Left ventricle myocardium inferior (tissue), 1 donor: ENCODE measurements around the gene C3orf70. TPM values are rescaled to one million over a fixed set of nuclear protein-coding genes. Genes with fewer than 3 reads are reported as not detected.

ENCODE experiments used
- DNase-seq: peaks from one replicate; pipeline ENCODE4 v3.0.0-alpha.2; 2020
- H3K27ac ChIP-seq: fragments of 200-600 bp; replicated peaks from 2 replicates; pipeline ENCODE4 v1.8.0; 2021
- H3K27me3 ChIP-seq: fragments of 200-600 bp; 2 replicates; pipeline ENCODE4 v1.8.0; 2021; ENCODE audit warnings: low read depth
- H3K36me3 ChIP-seq: fragments of 200-600 bp; 2 replicates; pipeline ENCODE4 v1.8.0; 2021
- H3K4me1 ChIP-seq: fragments of 200-600 bp; 2 replicates; pipeline ENCODE4 v1.8.0; 2021
- H3K4me3 ChIP-seq: fragments of 200-600 bp; 2 replicates; pipeline ENCODE4 v1.8.0; 2021; ENCODE audit warnings: mild to moderate bottlenecking, moderate library complexity
- H3K9me3 ChIP-seq: fragments of 200-600 bp; replicated peaks from 2 replicates; pipeline ENCODE4 v1.8.0; 2021
- CTCF ChIP-seq: fragments of 200-600 bp; IDR thresholded peaks from 2 replicates; pipeline ENCODE4 v1.8.0; 2021; ENCODE audit warnings: antibody characterized with exemption, mild to moderate bottlenecking, borderline replicate concordance
- intact Hi-C: fragments of 100-400 bp; cut with micrococcal nuclease; formaldehyde crosslinking; loops from one replicate; pipeline ENCODE4 v1.11.0; 2022
- total RNA-seq: library from RNA; stranded (reverse); fragmentation: NEBNext Ultra II Directional; extraction: Animal tissue kit (Norgen Biotek cat#: 25700); gene quantifications from one replicate; pipeline ENCODE4 v1.2.1, GENCODE V29; 2021
- donor health status: DM: no; HTN: yes; CAD: no; lungs with severe emphysema.

The C3orf70 gene
- total RNA-seq, 1 donor from 2014 or later: 1.4 TPM

- H3K36me3 ChIP-seq: no peaks in the 10 kb centered on the region
- H3K4me3 ChIP-seq: no peak overlapping the region
- TF ChIP-seq CTCF: no peak
- no peaks in the 10 kb centered on the region for H3K27me3 ChIP-seq
- intact Hi-C loops: no loop called here
- no peak for DNase-seq
- H3K4me1 ChIP-seq: no peaks in the 10 kb centered on the region
- H3K9me3 ChIP-seq: no peaks in the 10 kb centered on the region
- no peak overlapping the region for H3K27ac ChIP-seq
These were observed 21.1 kb downstream of the C3orf70 start for GRCh38 chr3:185131602-185132256.

DNA sequence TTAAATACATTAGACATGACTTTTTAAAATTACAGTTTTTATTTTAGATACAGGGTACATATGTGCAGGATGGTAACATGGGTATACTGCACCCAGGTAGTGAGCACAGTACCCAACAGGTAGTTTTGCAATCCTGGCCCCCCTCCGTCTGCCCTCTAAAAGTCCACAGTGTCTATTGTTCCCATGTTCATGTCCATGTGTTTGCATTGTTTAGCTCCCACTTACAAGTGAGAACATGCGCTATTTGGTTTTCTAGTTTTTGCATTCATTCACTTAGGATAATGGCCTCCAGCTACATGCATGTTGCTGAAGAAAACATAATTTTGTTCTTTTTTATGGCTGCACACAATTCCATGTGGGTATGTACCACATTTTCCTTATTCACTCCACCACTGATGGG, 23.8 kb downstream of the C3orf70 start:
- TF ChIP-seq CTCF: no peak
- H3K36me3 ChIP-seq: no peaks in the 10 kb centered on the region
- intact Hi-C loops: no loop called here
- no peaks in the 10 kb centered on the region for H3K9me3 ChIP-seq
- no peak overlapping the region for H3K27ac ChIP-seq
- no peaks in the 10 kb centered on the region for H3K27me3 ChIP-seq
- no peak overlapping the region for H3K4me3 ChIP-seq
- H3K4me1 ChIP-seq: no peaks in the 10 kb centered on the region
- DNase-seq: no peak

GRCh38 chr3:185126201-185126600, 26.7 kb downstream of the C3orf70 start:
- no peaks in the 10 kb centered on the region for H3K36me3 ChIP-seq
- H3K4me1 ChIP-seq: no peaks in the 10 kb centered on the region
- intact Hi-C loops: no loop called here
- H3K27me3 ChIP-seq: no peaks in the 10 kb centered on the region
- no peak for DNase-seq
- H3K9me3 ChIP-seq: no peaks in the 10 kb centered on the region
- H3K27ac ChIP-seq: no peak overlapping the region
- no peak overlapping the region for H3K4me3 ChIP-seq
- no peak for TF ChIP-seq CTCF

DNA sequence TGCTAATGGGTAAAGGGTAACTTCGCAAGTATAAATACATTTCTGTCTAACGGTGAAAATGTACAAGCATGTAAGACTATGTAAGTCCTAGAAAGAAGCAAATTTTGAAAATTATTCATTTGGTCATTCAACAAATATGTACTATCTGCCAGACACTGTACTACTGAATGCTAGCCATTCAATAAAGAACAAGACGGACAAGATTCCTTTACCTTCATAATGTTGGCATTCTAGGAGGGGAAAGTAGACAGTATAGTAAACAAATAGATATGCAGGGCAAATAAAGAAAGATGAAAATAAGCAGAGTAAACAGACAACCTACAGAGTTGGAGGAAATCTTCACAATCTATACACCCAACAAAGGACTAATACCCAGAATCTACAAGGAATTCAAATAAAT, 32.7 kb downstream of the C3orf70 start:
- no peaks in the 10 kb centered on the region for H3K27me3 ChIP-seq
- H3K9me3 ChIP-seq: no peaks in the 10 kb centered on the region
- TF ChIP-seq CTCF: no peak
- no peaks in the 10 kb centered on the region for H3K4me1 ChIP-seq
- H3K4me3 ChIP-seq: no peak overlapping the region
- intact Hi-C loops: no loop called here
- no peaks in the 10 kb centered on the region for H3K36me3 ChIP-seq
- H3K27ac ChIP-seq: no peak overlapping the region
- DNase-seq: no peak

DNA sequence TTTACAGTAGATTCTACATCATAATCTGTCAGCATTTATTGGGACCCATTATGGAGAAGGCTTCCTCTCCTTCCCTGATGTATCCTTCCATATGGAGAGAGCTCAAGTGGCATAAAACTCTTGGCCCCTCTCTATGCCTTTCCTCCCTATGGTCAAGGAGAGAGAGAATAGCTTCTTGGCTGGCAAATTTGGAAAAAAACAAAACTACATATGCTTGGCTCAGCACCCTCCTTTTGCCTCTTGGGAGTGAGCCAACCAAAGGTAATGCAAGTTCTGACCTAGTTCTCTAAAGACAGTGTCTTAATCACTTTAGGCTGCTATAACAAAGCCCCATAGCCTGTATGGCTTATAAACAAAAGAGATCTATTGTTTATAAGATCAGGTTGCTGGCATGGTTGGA, 37.5 kb downstream of the C3orf70 start:
- DNase-seq: no peak
- no peak overlapping the region for H3K4me3 ChIP-seq
- no peak for TF ChIP-seq CTCF
- no peaks in the 10 kb centered on the region for H3K27me3 ChIP-seq
- intact Hi-C loops: no loop called here
- H3K27ac ChIP-seq: no peak overlapping the region
- peaks cover 8% of the 10 kb centered on the region for H3K9me3 ChIP-seq
- H3K36me3 ChIP-seq: no peaks in the 10 kb centered on the region
- H3K4me1 ChIP-seq: no peaks in the 10 kb centered on the region
